Transverse colon (tissue), 4 donors: ENCODE data around the gene GABRG3.

ENCODE experiments used
- CTCF ChIP-seq, 5 experiments: fragments of 200-600 bp in 3 of 5; fragments of 450-650 bp in 2 of 5; sonication (generic) in 3 of 5; IDR thresholded peaks; 1 replicate in 2 of 5; 2 replicates in 3 of 5; pipeline ENCODE4 v1.5.1; 2016 to 2017; ENCODE audit warnings: antibody characterized with exemption in 5 of 5, inconsistent platforms in 3 of 5, mild to moderate bottlenecking in 2 of 5, moderate library complexity in 1 of 5
- EP300 ChIP-seq: sonication (generic); formaldehyde crosslinking; IDR thresholded peaks from one replicate; pipeline ENCODE4 v1.6.1; 2017; ENCODE audit warnings: antibody characterized with exemption, low read depth
- POLR2A ChIP-seq: fragments of 450-650 bp; IDR thresholded peaks from one replicate; pipeline ENCODE4 v1.6.1; 2016; ENCODE audit warnings: antibody characterized with exemption, mild to moderate bottlenecking, moderate library complexity
- POLR2AphosphoS5 ChIP-seq, 3 donors: sonication (generic); formaldehyde crosslinking; IDR thresholded peaks; one replicate each; pipeline ENCODE4 v1.6.1; 2016; ENCODE audit warnings: antibody characterized with exemption in 3 of 3

DNA sequence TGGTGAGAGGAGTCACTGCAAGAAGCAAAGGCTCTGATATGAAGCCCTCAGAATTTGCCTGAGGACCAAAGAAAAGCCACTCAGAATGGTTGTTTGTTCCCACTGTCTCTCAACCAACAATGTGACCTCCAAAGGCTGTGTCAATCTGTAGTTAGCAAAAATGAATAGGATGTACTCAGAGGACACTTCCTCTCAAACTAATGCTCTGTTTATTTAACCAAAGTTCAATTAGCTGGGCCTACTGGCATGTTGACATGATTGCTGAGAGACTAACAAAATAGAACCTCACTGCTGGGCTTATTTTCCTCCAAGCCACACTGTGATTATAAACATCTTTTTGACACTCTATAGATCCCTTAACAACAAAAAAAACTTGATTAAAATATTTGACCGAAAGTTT is 605.6 kb downstream of the GABRG3 start:
- TF ChIP-seq POLR2A = no peak
- TF ChIP-seq CTCF (IDR thresholded peaks at IDR 0.05) = no peak
- no peak for TF ChIP-seq POLR2AphosphoS5 (IDR thresholded peaks at IDR 0.05)
- no peak for TF ChIP-seq EP300
